HG03135 (cell line): Measurements from ENCODE around the gene DPY19L2.
"Not testable (repeated sequence)": the region's sequence is repeated elsewhere in the genome, so short reads cannot be mapped to it uniquely, and the experiment has no call there.

ENCODE experiments used
- ATAC-seq: cut with Tn5 transposase; IDR thresholded peaks from one replicate; pipeline ENCODE4 v1.9.1; 2021; ENCODE audit warnings: mild to moderate bottlenecking, moderate library complexity; ENCODE audit not compliant: unreplicated experiment

Gene DPY19L2

DNA sequence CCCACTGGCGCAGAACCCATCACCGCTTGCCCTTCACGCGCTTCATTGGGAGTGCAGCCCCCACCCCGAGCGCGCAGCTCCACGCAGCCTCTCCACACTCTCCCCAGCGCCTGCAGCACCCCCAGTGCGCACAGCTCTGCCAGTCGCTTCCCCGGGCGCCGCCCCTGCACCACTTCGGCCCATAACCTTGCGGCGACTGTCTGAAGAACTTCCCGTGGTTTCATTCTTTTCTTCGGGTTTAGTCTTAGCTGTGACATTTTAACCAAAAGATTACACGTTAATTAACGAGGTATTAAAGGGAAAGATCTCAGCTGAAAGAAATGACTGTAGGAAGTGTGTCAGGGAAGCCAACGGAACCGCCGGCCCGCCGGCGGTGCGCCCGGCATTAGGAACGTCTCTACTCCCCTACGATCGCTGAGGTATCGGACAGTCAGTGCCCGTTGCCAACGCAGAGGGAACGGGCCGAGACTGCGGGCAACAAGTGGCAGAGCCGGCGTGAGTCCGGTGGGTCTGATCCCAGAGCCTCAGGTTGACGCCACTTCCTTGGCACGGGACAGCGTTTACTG lies 590 bp upstream of the DPY19L2 start:
- peak; percentile 42 for ATAC-seq

GRCh38 chr12:63663005-63663404 lies 5.3 kb downstream of the DPY19L2 start:
- ATAC-seq: not testable (repeated sequence)

DNA sequence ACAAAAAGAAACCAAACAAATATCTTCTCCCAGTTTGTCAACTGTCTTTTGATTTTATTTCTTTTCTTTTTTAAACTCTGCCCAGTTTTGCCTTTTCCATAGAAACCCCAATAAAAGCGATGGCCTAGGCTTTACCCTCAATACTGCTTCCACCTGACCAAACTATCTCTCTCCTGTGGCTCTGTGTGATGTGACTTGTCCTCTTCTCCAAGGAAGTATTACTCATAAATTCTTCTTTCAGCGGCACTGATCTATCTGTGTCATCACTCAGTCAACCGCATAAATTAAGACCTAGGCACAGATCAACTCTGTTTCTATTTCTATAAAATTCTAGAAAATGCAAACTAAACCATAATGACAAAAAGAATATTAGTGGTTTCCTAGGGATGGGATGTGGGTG lies 9.8 kb downstream of the DPY19L2 start:
- ATAC-seq: not testable (repeated sequence)

DNA sequence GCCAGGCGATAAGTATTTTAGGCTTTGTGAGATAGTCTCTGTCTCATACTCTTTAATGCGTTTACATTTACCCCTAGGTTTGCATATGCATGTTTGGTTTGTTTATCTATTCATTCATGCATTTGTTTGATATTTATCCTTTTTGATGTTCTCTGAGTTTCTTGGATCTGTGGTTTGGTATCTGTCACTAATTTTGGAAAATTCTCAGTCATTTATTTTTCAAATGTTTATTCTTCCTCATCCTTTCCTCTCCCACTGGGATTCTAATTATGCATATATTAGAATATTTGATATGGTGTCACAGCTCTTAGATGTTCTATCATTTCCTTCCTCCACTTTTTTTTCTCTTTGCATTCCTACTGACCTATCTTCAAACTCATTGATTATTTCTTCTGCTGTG lies 11.9 kb downstream of the DPY19L2 start:
- ATAC-seq: not testable (repeated sequence)

DNA sequence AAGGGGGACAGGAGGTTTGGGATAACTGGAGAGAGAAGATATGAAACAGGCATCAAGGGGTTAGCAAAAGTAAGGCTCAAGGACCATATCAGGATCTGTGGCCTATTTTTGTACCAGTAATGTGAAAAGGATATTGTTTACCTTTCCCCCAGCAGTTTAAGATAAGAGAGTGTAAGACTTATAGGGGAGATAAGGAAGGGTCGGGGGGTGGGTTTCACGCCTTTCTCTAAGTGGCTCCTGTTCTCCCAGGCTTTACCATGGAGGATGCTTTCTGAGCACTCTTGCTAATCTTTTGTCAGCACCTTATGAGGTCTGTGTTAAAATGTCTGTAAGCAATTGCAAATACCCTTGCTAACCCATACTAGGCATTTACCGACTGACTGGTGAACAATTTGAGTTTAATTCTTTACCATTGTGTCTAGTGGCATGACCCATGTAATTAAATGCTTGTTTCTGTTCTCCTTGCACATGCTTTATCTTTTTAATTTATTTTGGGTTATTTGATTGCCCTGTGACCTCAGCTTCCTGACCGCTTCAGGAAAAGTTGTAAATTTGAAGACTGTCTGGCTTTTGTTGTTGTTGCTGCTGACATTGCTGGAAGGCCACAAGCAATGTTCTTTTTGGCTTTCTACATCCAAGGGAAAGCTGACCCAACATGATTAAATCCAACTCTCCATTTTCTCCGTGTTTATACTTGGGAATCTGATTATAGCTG lies 12.6 kb downstream of the DPY19L2 start:
- ATAC-seq: not testable (repeated sequence)

- ATAC-seq: not testable (repeated sequence)
Measured at GRCh38 chr12:63654481-63654880, 13.8 kb downstream of the DPY19L2 start.

GRCh38 chr12:63649517-63649916 lies 18.8 kb downstream of the DPY19L2 start:
- not testable (repeated sequence) for ATAC-seq

DNA sequence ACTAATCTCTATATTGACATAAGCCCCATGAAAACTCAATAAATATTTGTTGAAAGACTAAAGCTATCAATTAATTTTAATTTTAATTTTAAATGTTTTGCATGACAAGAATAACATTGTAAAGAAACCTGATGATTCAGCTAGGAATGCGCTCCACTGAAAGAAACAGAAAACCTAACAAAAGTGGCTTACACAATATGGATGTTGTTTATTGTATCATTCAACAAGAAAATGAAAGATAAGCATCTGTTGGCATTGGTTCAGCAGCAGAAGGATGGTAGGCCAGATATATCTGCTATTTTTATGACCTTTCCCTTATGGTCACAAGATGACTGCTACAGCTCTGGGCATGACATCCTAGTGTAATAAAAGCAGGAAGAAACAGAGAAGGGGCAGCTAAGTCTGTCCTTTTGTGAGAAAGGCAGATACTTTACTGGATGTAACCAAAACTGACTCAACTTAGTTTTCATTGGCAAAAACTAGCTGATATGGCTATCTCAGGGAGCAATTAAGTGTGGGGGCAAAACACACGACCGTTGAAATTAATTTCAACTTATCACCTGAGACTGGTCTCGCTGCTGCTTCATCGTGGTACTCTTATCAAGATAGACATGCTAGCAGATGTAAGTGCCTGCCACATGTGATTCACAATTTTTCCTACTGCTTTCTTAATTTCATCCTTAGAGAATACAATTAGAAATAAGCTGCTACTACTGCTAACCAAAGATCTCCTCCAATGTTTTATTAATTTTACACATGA lies 24.7 kb downstream of the DPY19L2 start:
- ATAC-seq: not testable (repeated sequence)

- not testable (repeated sequence) for ATAC-seq
Measured at GRCh38 chr12:63624258-63624657, 44.0 kb downstream of the DPY19L2 start.

DNA sequence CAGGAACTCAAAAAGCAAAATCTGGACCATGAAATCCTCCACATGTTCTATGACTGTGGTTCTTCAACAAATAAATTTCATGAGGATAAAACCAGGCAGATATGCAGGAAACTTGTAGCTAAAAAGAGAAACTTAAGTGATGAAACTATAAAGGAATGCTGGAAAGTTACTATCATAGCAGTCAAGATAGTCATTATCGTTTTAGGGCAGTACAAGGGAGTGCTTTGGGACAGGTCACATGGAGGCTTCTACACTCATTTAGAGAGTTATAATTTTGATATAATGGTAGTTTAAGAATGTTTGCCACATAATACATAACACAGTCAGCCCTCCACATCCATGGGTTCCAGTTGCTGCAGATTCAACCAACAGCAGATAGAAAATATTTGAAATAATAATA lies 52.7 kb downstream of the DPY19L2 start:
- not testable (repeated sequence) for ATAC-seq

GRCh38 chr12:63611285-63611684 lies 57.0 kb downstream of the DPY19L2 start:
- not testable (repeated sequence) for ATAC-seq

DNA sequence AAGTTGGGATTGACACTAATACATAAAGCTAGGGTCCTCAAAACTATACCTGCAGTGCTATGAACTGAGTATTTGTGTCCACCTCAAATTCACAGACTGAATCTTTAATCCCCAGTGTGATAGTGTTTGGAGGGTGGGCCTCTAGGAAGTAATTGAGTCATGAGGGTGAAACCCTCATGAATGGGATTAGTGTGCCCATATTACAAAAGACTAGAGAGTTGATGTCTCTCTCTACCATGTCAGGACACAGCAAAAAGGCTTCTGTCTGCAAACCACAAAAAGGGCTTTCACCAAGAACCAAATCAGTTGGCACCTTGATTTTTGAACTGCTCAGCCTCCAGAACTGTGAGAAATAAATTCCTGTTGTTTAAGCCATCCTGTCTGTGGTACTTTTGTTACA lies 59.0 kb downstream of the DPY19L2 start:
- ATAC-seq: not testable (repeated sequence)

DNA sequence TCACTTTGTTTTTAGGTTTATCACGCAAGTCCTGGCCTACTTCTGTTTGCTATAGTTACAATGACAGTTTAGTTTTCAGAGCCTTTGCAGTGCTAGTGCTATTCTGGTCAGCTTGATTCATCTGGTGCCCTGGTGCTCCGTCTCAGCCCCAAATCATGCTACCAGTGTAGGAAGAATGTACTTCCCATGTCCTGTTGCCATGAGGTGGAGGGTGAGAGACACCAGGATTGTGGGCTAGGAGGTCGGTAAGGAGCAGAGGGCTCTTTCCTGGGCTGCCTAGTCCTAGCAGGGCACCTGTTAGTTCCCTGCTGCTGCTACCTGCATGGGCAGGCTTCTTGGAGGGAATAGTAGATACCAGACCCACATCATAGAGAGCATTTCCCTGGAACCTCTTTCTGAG lies 63.3 kb downstream of the DPY19L2 start:
- ATAC-seq: not testable (repeated sequence)

GRCh38 chr12:63594828-63595227 lies 73.5 kb downstream of the DPY19L2 start:
- not testable (repeated sequence) for ATAC-seq

GRCh38 chr12:63584426-63584825 lies 83.9 kb downstream of the DPY19L2 start:
- not testable (repeated sequence) for ATAC-seq

DNA sequence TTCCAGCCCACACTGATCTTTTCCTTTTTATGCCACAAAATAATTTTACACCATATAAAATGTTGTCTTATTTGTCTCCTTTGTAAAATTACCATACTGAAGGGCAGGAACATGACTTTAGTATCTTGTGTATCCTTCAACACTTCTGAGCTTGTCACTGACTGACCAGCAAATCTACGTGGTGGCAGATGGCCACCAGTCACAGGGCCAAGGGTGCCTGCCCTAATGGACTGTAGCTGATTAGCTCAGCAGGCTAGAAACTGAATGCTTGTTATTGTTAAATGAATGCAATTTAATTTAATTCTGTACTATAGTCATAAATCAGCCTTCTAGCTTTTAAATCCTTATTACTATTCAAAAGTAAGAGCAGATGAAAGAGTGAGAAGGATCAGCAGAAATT lies 85.0 kb downstream of the DPY19L2 start:
- not testable (repeated sequence) for ATAC-seq

DNA sequence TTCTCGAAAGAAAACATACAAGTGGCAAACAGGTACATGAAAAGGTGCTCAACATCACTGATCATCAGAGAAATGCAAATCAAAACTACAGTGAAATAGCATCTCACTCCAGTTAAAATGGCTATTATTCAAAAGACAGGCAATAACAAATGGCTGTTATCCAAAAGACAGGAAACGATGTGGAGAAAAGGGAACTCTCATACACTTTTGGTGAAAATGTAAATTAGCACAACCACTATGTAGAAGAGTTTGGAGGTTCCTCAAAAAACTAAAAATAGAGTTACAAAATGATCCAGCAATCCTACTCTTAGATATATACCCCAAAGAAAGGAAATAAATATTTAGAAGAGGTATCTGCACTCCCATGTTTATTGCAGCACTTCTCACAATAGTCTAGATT lies 90.7 kb downstream of the DPY19L2 start:
- not testable (repeated sequence) for ATAC-seq

GRCh38 chr12:63572038-63572437 lies 96.3 kb downstream of the DPY19L2 start:
- not testable (repeated sequence) for ATAC-seq

DNA sequence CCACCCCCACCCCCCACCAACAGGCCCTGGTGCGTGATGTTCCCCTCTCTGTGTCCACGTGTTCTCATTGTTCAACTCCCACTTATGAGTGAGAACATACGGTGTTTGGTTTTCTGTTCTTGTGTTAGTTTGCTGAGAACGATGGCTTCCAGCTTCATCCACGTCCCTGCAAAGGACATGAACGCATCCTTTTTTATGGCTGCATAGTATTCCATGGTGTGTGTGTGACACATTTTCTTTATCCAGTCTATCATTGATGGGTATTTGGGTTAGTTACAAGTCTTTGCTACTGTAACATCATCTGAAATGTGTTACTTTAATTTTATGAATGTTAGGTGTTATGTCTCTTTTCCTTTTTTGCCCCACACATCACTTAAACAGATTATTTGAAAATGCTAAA lies 109.8 kb downstream of the DPY19L2 start:
- not testable (repeated sequence) for ATAC-seq

GRCh38 chr12:63551397-63551796 lies 116.9 kb downstream of the DPY19L2 start:
- not testable (repeated sequence) for ATAC-seq

DNA sequence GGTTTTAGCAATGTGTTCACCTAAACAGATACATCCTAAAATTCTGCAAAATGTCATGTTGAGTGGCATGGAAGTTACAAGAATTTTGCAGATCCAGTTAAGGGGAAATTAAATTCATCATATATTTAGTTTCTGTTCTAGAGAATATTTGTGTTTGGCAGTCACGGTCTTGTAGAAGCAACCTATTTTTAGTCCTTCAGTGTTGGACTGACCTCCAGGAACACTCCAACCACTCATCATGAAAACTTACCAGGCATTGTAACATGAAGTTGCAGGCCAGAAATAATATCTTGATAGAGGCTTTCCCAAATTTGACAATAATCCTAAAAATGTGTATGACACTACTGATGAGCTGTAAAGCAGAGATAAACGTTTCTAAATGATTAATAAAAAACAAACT lies 119.3 kb downstream of the DPY19L2 start:
- ATAC-seq: not testable (repeated sequence)
